Fibroblast of lung (primary cell): ENCODE measurements around the gene PWWP2B. TPM values are rescaled to one million over a fixed set of nuclear protein-coding genes. Genes with fewer than 3 reads are reported as not detected.

Experiments used
- DNase-seq, 2 donors: peaks; one replicate each; pipeline versions ENCODE4 v3.0.0 to v3.0.0-alpha.2; 2010; ENCODE audit warnings: low read depth in 2 of 2
- H2AFZ ChIP-seq: 2 replicates; pipeline ENCODE4 v1.5.1; 2012; ENCODE audit warnings: low read length, control low read depth, inconsistent platforms
- H3K27ac ChIP-seq: 2 replicates; pipeline ENCODE4 v1.5.1; 2011; ENCODE audit warnings: low read length, control low read depth; ENCODE audit not compliant: insufficient read depth
- H3K27me3 ChIP-seq: 2 replicates; pipeline ENCODE4 v1.5.1; 2011; ENCODE audit warnings: mild to moderate bottlenecking, low read length; ENCODE audit not compliant: control insufficient read depth, insufficient read depth
- H3K36me3 ChIP-seq: 2 replicates; pipeline ENCODE4 v1.5.1; 2011; ENCODE audit warnings: low read length; ENCODE audit not compliant: control insufficient read depth, insufficient read depth
- H3K4me1 ChIP-seq: 2 replicates; pipeline ENCODE4 v1.5.1; 2011; ENCODE audit warnings: low read length; ENCODE audit not compliant: control insufficient read depth, insufficient read depth; ENCODE audit errors: extremely low read depth
- H3K4me2 ChIP-seq: 2 replicates; pipeline ENCODE4 v1.5.1; 2011; ENCODE audit warnings: low read length, control low read depth; ENCODE audit not compliant: insufficient read depth; ENCODE audit errors: extremely low read depth
- H3K4me3 ChIP-seq, 4 experiments: fragments of 200-600 bp in 1 of 4; sonication (generic) in 1 of 4; replicated peaks in 1 of 4; 2 replicates each; pipeline ENCODE4 v1.5.1; 2011 to 2016; ENCODE audit warnings: low read length in 4 of 4, low read depth in 3 of 4, mild to moderate bottlenecking in 3 of 4, control low read depth in 2 of 4, inconsistent platforms in 1 of 4, mixed read lengths in 1 of 4; ENCODE audit not compliant: insufficient read depth in 1 of 4; ENCODE audit errors: control extremely low read depth in 1 of 4
- H3K79me2 ChIP-seq: 2 replicates; pipeline ENCODE4 v1.5.1; 2012; ENCODE audit warnings: mild to moderate bottlenecking, low read length, inconsistent platforms; ENCODE audit not compliant: control insufficient read depth, insufficient read depth
- H3K9ac ChIP-seq: 2 replicates; pipeline ENCODE4 v1.5.1; 2011; ENCODE audit warnings: mild to moderate bottlenecking, low read length, control low read depth; ENCODE audit not compliant: insufficient read depth
- H3K9me3 ChIP-seq: 2 replicates; pipeline ENCODE4 v1.5.1; 2012; ENCODE audit warnings: low read depth, low read length; ENCODE audit not compliant: control insufficient read depth, insufficient read depth
- H4K20me1 ChIP-seq: 2 replicates; pipeline ENCODE4 v1.5.1; 2011; ENCODE audit warnings: low read length; ENCODE audit not compliant: control insufficient read depth, insufficient read depth; ENCODE audit errors: extremely low read depth
- EZH2 ChIP-seq: IDR thresholded peaks from 2 replicates; pipeline ENCODE4 v1.5.1; 2012; ENCODE audit warnings: low read length, control low read depth, mild to moderate bottlenecking; ENCODE audit errors: missing control alignments
- polyA plus RNA-seq, 2 donors: library from polyadenylated mRNA; depleted of rRNA in 1 of 2; stranded (reverse) in 1 of 2; unstranded in 1 of 2; fragments of >200 nt; gene quantifications; 2 replicates each; pipeline ENCODE4 v1.2.1, GENCODE V29; 2011 to 2012; ENCODE audit warnings: missing spikeins in 1 of 2
- total RNA-seq: library from RNA; depleted of rRNA; stranded (reverse); fragments of >200 nt; gene quantifications from 2 replicates; pipeline ENCODE4 v1.2.1, GENCODE V29; 2014
- TF ChIP-seq, protein P1 (sequence below), 2 donors: IDR thresholded peaks in 1 of 2; conservative IDR thresholded peaks in 1 of 2; 1 replicate in 1 of 2; 2 replicates in 1 of 2; pipeline ENCODE4 v1.5.1; 2011 to 2012; ENCODE audit warnings: low read length in 2 of 2, control low read depth in 1 of 2, inconsistent platforms in 1 of 2, low read depth in 1 of 2, mild to moderate bottlenecking in 1 of 2

PWWP2B gene
- total and polyA plus RNA-seq, 2 donors (not counting 1 experiment from before 2014, with no cell fraction given), result 1.5 to 15.9 TPM

DNA sequence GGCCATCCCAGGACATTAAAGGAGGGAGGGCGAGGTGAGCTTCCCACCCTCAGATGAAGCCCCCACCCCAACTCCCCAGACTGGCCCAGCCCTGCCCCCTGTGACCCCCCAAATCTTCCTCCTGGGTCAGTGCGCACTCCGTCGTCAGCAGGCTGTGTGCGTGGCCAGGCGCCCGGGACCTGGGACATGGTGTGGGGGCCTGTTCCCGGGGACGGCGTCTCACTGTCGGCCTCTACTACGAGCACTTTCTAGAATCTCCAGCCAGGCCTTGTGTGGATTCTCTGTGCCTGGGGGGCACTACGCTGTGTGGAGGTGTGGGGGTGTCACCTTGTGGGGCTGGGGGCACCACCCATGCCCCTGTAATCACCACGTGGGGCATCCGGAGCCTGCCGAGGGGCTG lies 9.8 kb downstream of the PWWP2B start:
- no peak overlapping the region for H3K27ac ChIP-seq
- H3K9ac ChIP-seq, result no peak overlapping the region
- no peak overlapping the region for H3K4me2 ChIP-seq
- H3K4me3 ChIP-seq, result no peak overlapping the region
- H3K79me2 ChIP-seq, result no peaks in the 10 kb centered on the region
- H3K27me3 ChIP-seq, result no peaks in the 10 kb centered on the region
- H3K36me3 ChIP-seq, result peaks cover 6% of the 10 kb centered on the region
- no peaks in the 10 kb centered on the region for H4K20me1 ChIP-seq
- H3K4me1 ChIP-seq, result peaks cover 4% of the 10 kb centered on the region
- no peak for DNase-seq
- H3K9me3 ChIP-seq, result no peaks in the 10 kb centered on the region
- TF ChIP-seq, protein P1, sequence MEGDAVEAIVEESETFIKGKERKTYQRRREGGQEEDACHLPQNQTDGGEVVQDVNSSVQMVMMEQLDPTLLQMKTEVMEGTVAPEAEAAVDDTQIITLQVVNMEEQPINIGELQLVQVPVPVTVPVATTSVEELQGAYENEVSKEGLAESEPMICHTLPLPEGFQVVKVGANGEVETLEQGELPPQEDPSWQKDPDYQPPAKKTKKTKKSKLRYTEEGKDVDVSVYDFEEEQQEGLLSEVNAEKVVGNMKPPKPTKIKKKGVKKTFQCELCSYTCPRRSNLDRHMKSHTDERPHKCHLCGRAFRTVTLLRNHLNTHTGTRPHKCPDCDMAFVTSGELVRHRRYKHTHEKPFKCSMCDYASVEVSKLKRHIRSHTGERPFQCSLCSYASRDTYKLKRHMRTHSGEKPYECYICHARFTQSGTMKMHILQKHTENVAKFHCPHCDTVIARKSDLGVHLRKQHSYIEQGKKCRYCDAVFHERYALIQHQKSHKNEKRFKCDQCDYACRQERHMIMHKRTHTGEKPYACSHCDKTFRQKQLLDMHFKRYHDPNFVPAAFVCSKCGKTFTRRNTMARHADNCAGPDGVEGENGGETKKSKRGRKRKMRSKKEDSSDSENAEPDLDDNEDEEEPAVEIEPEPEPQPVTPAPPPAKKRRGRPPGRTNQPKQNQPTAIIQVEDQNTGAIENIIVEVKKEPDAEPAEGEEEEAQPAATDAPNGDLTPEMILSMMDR (conservative IDR thresholded peaks at IDR 0.05 in 1 of 2, IDR thresholded peaks at IDR 0.05 in 1 of 2; ENCODE audit: low read depth in 1 of 2, low read length in 2 of 2), result no peak
- H2AFZ ChIP-seq, result no peak overlapping the region

DNA sequence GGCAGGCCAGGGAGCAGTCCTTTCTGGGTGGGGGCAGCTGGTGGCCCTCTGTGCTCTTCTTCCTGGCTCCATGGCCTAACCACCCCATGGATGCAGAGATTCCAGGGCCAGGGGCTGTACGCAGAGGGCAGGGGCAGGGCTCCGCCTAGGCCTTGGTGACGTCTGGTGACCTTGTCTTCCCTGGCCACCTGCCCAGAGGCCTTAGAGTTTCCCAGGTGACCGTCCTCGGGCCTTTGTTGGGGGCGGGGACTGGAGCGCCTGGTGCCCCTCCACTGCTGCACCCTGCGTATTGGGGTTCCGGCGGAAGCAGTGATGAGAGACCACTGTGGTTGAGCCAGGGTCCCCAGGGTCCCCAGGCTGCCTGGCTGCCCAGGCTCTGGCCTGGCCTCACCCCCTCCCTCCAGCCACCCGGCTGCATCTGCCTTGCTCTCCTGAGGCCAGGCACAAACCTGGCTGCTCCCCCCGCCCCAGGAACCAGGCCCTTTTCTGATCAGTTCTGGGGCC lies 10.3 kb downstream of the PWWP2B start:
- Histone ChIP-seq H3K9ac (no peak overlapping the region), H3K9me3 (no peaks in the 10 kb centered on the region), H3K27me3 (no peaks in the 10 kb centered on the region), H3K36me3 (peaks cover 6% of the 10 kb centered on the region), H4K20me1 (no peaks in the 10 kb centered on the region), H3K4me3 (no peak overlapping the region), H3K4me2 (no peak overlapping the region), H3K27ac (no peak overlapping the region), H2AFZ (no peak overlapping the region), H3K4me1 (peaks cover 4% of the 10 kb centered on the region), H3K79me2 (no peaks in the 10 kb centered on the region)
- TF ChIP-seq, protein P1 (conservative IDR thresholded peaks at IDR 0.05 in 1 of 2, IDR thresholded peaks at IDR 0.05 in 1 of 2; ENCODE audit: low read depth in 1 of 2, low read length in 2 of 2), result no peak
- no peak for TF ChIP-seq EZH2
- DNase-seq, result no peak

DNA sequence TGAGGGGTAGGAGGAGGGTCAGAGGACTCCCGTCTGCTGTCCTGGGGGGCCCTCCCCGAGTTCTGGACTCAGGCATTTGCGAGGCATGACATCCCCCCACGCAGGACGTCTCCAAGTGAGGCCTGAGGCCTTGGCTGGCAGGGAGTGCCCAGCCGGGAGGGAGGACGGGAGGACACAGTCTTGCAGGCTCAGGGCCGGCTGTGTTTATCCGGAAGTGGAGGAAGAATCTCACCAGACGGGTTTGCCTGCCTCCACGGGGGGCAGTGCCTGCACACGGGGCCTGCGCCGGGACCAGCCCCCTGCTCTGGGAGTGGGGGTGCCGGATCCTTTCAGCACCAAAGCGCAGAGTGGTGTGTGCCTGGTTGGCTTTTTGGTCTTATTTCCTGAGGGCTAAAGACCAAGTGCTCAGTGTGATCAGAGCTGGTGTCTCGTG lies 10.9 kb downstream of the PWWP2B start:
- no peaks in the 10 kb centered on the region for H3K27me3 ChIP-seq
- H2AFZ ChIP-seq, result no peak overlapping the region
- H3K27ac ChIP-seq, result no peak overlapping the region

More for the DNA sequence above, 10.9 kb downstream of the PWWP2B start:
- Histone ChIP-seq H4K20me1 (no peaks in the 10 kb centered on the region), H3K4me1 (peaks cover 4% of the 10 kb centered on the region), H3K4me3 (no peak overlapping the region), H3K4me2 (no peak overlapping the region), H3K9me3 (no peaks in the 10 kb centered on the region), H3K9ac (no peak overlapping the region), H3K79me2 (no peaks in the 10 kb centered on the region), H3K36me3 (peaks cover 6% of the 10 kb centered on the region)
- TF ChIP-seq, protein P1 (conservative IDR thresholded peaks at IDR 0.05 in 1 of 2, IDR thresholded peaks at IDR 0.05 in 1 of 2; ENCODE audit: low read depth in 1 of 2, low read length in 2 of 2), result no peak
- TF ChIP-seq EZH2, result no peak
- DNase-seq, result peak in 1 of 2 donors; percentile 38
